H1 (cell line): ENCODE results near the gene SLC2A3.

Source experiments
- CTCF ChIP-seq, 3 experiments: IDR thresholded peaks; 1 replicate in 2 of 3; 2 replicates in 1 of 3; pipeline versions ENCODE4 v1.5.1 to v1.6.1; 2011; ENCODE audit warnings: low read length in 3 of 3, mild to moderate bottlenecking in 3 of 3, inconsistent platforms in 2 of 3, low read depth in 1 of 3, moderate library complexity in 1 of 3; ENCODE audit not compliant: insufficient read depth in 1 of 3; ENCODE audit errors: control extremely low read depth in 1 of 3
- GABPA ChIP-seq: IDR thresholded peaks from 2 replicates; pipeline ENCODE4 v1.6.1; 2011; ENCODE audit warnings: mild to moderate bottlenecking, low read length, moderate library complexity, borderline replicate concordance; ENCODE audit not compliant: insufficient read depth
- GTF2F1 ChIP-seq: IDR thresholded peaks from 2 replicates; pipeline ENCODE4 v1.6.1; 2012; ENCODE audit warnings: low read depth, low read length, improper control_type of control experiment, borderline replicate concordance
- HDAC6 ChIP-seq: IDR thresholded peaks from one replicate; pipeline ENCODE4 v1.7.1; 2012; ENCODE audit warnings: low read depth, mild to moderate bottlenecking, inconsistent platforms, low read length, moderate library complexity
- MAFK ChIP-seq: IDR thresholded peaks from 2 replicates; pipeline ENCODE4 v1.6.1; 2012; ENCODE audit warnings: low read depth, mild to moderate bottlenecking, improper control_type of control experiment, low read length
- MAX ChIP-seq: IDR thresholded peaks from 2 replicates; pipeline ENCODE4 v1.6.1; 2012; ENCODE audit warnings: inconsistent platforms
- POLR2A ChIP-seq, 2 experiments: IDR thresholded peaks; 1 replicate in 1 of 2; 2 replicates in 1 of 2; pipeline ENCODE4 v1.6.1; 2011; ENCODE audit warnings: low read depth in 2 of 2, low read length in 2 of 2, mild to moderate bottlenecking in 2 of 2; ENCODE audit errors: control extremely low read depth in 1 of 2
- SP1 ChIP-seq: IDR thresholded peaks from 2 replicates; pipeline ENCODE4 v1.6.1; 2011; ENCODE audit warnings: low read depth, low read length
- YY1 ChIP-seq: IDR thresholded peaks from 2 replicates; pipeline ENCODE4 v1.6.1; 2011; ENCODE audit warnings: low read depth, mild to moderate bottlenecking, low read length

GRCh38 chr12:7948589-7949260 lies 12.7 kb upstream of the SLC2A3 start:
- no peak for TF ChIP-seq CTCF (IDR thresholded peaks at IDR 0.05; ENCODE audit: control extremely low read depth in 1 of 3, insufficient read depth in 1 of 3, low read depth in 1 of 3, low read length in 3 of 3)
- no peak for TF ChIP-seq MAX
- TF ChIP-seq GABPA: no peak
- TF ChIP-seq SP1: no peak
- TF ChIP-seq MAFK: no peak
- no peak for TF ChIP-seq POLR2A (IDR thresholded peaks at IDR 0.05; ENCODE audit: control extremely low read depth in 1 of 2, low read depth in 2 of 2, low read length in 2 of 2)
- no peak for TF ChIP-seq YY1
- TF ChIP-seq GTF2F1: no peak
- no peak for TF ChIP-seq HDAC6
